Femur (tissue), 1 donor: ENCODE results near the gene B3GNT9.
A peak's percentile ranks its signal among the peaks of the same experiment; 100 is the strongest.

Experiments used
- DNase-seq: peaks from one replicate; pipeline ENCODE4 v3.0.0-alpha.2; 2017

Gene B3GNT9, protein sequence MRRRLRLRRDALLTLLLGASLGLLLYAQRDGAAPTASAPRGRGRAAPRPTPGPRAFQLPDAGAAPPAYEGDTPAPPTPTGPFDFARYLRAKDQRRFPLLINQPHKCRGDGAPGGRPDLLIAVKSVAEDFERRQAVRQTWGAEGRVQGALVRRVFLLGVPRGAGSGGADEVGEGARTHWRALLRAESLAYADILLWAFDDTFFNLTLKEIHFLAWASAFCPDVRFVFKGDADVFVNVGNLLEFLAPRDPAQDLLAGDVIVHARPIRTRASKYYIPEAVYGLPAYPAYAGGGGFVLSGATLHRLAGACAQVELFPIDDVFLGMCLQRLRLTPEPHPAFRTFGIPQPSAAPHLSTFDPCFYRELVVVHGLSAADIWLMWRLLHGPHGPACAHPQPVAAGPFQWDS

DNA sequence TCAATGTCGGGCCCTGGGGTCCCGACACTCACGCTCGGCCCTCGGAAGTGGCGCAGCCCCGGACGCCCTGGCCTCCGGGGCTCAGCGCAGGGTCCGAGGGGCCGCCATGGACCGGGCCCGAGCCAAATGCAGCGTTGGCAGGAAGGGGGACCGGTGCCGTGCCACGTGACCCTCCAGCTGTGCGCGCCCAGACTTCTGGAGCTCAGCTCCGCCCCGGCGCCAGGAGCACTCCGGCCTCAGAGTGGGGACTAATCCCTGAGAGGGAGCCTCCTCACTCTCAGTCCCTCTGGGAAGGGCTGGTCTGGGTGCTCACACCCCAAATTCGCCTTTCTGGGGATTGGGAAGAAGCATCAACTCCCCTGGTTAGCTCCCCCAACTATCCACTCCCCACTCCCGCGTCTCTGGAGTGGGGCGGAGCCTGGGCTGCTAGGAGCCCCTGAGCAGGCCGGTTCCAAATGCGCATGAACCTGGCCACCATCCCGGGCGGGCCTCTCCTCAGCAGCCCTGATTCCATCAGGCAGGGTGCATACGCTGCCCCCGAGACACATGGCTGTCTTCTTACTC lies at the start of gene B3GNT9:
Gene B3GNT9 (minus strand): TSS at position 166 of the 564 bp plus-strand sequence. CDS start 513 bp downstream, outside the sequence.
- peak; percentile 92 for DNase-seq

DNA sequence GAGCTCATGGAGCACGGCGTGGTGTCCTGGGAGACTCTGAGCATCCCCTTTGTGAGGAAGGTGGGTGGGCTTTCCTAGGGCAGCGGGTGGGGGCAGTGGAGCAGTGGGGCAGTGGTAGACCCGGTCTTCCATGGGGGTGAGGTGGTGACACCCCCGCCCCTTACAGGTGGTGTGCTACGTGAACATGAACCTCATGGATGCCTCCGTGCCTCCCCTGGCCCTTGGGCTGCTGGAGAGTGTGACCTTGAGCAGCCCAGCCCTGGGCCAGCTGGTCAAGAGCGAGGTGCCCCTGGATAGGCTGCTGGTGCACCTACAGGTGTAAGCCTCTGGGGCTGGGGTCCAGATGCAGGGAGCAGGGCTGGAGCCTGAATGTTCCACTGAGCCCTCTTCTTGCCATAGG lies 49.7 kb upstream of the B3GNT9 start:
- no peak for DNase-seq

DNA sequence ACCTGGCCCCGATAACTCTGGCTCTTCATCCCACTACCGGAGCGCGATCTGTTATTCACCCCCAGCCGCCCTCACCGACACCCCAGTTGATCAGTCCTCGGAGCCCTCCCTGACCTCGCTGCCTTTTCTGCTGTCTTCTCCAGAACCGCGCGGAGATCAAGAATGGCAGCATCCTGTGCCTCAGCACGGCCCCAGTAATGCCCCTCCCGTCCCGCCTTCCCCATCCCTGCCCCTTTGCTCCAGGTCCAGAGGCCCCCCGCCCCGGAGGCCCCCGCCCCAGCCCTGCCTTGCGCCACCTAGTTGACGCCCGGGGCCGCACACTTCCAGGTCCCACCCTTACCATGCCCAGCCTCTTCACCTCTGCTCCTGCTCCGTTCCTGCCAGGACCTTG lies 49.0 kb upstream of the B3GNT9 start:
- no peak for DNase-seq

GRCh38 chr16:67199011-67199807 lies 48.4 kb upstream of the B3GNT9 start, which contains the start of gene ELMO3:
Gene ELMO3, plus strand, starts transcription at chr16:67199131. Its CDS starts 196 bp downstream, at chr16:67199327.
- no peak for DNase-seq

GRCh38 chr16:67198238-67198734 lies 47.5 kb upstream of the B3GNT9 start:
- DNase-seq, result no peak

DNA sequence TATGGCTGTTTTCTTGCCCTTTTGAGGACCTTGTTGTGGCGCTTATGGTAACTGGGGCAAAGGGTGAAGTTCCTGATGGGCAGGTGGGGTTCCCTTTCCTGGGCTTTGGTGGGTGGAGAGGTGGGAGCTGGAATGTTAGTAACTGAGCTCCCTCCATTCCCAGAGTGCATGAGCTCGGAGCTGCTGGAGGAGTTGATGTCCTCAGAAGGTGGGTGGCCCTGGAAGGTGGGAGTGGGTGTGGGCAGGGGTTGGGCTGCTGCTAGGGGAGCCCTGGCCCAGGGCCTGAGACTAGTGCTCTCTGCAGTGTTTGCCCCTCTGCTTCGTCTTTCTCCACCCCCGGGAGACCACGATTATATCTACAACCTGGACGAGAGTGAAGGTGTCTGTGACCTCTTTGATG lies 46.9 kb upstream of the B3GNT9 start:
- DNase-seq, result no peak

- DNase-seq, result no peak
Measured at GRCh38 chr16:67196881-67197280, 46.1 kb upstream of the B3GNT9 start.

DNA sequence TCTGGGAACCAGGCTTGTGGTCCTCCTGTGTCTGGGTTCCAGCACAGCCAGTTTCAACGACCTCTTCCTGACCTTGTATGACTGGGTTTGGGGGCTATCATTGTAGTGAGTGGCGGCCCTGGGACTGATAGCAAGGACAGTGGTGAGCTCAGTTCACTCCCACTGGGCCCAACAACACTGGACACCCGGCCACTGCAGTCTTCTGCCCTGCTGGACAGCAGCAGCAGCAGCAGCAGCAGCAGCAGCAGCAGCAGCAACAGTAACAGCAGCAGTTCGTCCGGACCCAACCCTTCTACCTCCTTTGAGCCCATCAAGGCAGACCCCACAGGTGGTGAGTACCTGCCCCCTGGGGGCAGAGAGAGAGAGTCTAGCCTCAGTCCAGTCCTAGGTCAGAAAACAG lies 44.9 kb upstream of the B3GNT9 start:
- no peak for DNase-seq

DNA sequence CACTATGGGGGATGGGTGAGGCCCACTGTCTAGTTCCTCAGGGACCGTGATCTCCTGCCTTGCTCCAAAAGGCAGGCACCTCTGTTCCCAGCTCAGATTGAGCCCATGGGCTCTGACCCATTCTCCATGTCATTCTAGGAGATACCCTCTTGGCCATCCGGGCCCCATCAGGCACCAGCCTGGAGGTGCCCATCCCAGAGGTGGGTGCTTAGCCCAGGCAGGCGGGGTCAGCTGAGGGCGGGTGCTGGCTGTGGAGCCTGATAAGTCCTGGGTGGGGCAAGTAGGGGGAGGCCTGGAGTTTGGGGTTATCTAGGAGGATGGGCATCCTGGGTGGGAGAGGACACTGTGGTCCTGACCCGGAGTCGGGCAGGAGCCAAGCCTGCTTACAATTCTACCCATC lies 43.5 kb upstream of the B3GNT9 start:
- DNase-seq, result no peak

GRCh38 chr16:67193536-67193935 lies 42.7 kb upstream of the B3GNT9 start:
- DNase-seq, result no peak

- DNase-seq, result no peak
Measured at GRCh38 chr16:67192781-67193361, 42.1 kb upstream of the B3GNT9 start.

DNA sequence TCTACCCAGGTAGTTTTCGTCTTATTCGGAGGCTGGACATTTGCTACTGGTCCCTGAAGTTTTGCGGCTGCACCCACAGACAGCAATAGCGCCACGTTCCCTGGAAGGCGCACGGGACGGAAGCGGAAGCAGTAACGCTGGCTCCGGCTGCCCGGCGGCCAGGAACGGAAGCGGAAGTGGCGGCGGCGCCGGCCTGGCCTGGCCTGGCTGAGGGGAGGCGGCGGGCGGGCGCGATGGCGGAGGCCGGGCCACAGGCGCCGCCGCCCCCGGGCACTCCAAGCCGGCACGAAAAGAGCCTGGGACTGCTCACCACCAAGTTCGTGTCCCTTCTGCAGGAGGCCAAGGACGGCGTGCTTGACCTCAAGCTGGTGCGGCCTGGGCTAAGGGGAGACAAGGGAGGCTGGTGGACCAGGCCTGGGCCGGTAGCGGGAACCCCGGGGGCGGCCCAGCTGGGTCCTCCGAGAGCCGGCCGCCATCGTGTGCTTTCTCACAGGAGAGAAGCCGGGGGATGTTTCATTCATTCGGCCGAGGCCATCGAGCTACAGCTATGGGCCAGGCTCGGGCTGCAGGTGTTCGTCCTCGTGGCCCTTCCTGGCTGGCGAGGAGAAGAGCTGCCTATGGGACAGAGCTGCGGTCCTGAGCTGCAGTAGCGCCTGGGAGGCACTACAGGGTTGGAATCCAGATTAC lies 41.3 kb upstream of the B3GNT9 start, which contains the start of gene E2F4:
Gene E2F4 (plus strand): TSS at position 161 of the 687 bp plus-strand sequence. CDS start 73 bp downstream, at position 234.
- peak; percentile 95 for DNase-seq

DNA sequence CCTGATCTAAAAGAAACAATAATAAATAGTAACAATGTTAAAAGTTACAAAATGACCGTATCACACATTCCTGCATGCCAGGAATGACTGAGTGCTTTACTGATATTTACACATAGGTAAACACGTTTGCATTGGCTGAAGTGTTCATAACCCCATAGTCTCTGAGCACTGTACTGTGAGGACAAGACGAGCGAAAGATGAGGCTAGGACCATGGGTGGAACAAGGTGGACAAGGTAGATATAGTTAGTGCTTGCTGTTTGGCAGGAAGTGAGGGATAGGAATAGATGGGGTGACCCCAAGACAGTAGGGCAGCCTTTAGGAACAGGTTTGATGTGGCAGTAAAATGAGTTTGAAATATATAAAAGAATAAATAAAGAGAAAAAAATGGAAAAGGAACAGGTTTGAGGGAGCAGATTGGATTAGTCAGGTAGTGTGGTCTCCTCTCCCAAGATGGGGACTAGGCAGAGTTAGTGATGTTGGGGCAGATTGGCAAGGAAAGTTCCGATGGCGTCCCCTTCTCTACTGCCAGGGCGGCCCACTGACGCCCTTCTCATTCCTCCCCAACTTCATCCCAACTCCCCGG lies 40.7 kb upstream of the B3GNT9 start:
- DNase-seq, result no peak

DNA sequence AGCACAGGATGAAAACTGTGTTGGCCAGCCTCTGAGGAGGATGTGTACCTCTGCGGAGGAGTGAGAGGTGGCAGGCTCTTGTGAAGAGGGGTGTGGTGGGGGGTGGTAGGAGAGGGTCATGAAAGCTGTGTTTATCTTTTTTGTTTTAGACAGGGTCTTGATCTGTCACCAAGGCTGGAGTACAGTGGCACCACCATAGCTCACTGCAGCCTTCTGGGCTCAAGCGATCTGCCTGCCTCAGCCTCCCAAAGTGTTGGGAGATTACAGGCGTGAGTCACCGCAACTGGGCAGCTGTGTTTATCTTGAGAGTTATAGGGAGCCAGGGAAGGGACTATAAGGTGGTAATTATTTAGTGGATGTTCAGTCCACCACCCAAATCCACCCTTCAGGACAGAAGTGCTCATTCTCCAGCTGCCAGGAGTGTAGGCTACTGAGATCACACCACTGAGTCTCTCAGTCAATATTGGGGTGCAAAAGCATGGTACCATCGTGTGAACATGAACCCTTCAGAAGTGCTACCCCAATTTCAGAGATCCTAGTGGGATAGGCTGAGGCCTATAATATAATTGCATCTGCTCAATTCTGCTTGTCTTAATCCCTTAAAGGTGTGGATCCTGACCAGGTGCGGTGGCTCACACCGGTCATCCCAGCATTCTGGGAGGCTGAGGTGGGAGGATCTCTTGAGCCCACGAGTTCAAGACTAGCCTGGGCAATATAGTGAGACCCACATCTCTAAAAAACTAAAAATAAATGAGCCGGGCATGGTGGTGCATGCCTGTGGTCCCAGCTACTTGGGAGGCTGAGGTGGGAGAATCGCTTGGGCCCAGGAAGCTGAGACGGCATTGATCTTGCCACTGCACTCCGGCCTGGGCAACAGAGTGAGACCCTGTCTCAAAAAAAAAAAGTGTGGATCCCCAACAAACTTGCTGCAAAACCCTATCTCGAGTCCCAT lies 39.9 kb upstream of the B3GNT9 start:
- no peak for DNase-seq

DNA sequence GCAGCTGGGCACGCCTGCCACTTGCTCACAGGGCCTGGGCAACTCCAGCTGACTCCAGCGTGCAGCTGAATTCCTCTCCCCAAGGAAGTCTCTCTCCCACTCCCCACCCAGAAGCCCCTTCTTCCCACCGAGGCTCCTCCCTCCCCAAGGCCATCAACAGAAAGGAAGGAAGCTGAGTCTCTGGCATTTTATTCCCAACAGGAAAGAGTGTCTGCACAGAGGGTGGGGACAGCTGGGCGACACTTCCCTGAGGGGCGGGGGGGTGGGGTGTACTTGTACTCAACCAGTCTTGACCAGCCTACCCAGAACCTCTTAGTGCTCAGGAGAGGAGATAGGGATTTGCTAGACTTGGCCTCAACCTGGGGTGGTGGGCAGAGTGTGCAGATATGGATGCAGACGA lies 39.2 kb upstream of the B3GNT9 start, which contains the start of gene EXOC3L1:
Gene EXOC3L1 (minus strand): TSS at position 96 of the 400 bp plus-strand sequence. CDS start 460 bp downstream, outside the sequence.
- no peak for DNase-seq

DNA sequence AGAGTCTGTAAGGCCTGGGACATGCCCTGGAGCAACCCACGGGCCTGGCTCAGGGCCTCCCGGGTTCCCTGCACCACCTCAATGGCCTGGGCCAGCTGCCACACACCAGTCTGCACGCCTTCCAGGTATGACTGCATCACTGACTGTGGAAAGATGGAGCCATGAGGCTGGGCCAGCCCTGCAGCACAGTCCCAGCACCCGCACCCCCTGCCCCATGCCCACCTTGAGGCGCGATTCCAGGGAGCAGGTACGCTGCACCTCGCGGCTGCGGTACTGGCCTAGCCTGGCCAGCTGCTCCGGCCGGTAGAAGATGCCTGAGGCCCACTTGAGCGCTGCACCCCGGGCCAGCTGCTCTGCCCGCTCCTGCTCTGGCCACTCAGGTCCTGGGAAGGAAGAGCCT lies 38.0 kb upstream of the B3GNT9 start:
- no peak for DNase-seq

DNA sequence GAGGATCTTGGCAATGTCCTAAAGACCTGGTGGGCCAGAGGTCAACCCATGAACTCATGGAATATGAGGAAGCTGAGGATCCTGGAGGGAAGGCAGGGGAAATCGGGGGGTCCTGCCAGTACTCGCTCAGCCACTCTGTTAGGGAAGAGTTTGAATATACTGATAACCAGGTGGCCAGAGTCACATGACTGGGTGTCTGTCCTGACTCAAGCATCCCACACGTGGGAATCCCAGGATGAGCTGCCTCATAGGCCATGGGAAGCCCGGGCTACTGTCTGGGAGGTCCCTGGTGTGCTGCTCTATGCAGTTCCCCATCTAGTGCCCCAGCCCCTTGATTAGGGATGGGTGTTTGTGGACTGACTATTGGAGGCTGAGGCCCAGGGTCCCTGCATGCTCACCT lies 37.5 kb upstream of the B3GNT9 start:
- DNase-seq, result no peak

- peak; percentile 68 for DNase-seq
Measured at GRCh38 chr16:67187175-67187890, 36.5 kb upstream of the B3GNT9 start.

DNA sequence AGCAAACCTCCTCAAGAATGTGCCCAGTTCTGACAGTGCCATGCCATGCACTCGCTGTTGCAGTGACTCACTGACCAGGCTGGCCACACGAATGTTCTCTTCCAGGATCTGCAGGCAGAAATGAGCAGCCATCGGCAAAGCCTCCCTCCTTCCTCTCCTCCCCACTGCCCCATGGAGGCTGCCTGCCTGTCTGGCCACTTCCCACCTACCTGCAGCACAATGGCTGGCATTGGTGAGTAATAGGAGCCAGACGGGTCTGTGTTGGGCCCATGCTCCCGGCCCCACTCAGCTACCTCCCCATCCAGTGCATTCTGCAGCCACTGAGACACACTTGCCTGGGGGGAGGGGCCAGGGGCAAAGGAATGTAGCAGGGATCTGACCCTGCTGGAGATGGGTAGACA lies 35.8 kb upstream of the B3GNT9 start:
- no peak for DNase-seq

GRCh38 chr16:67185651-67186134 lies 34.9 kb upstream of the B3GNT9 start:
- no peak for DNase-seq
